Glomerular visceral epithelial cell (primary cell): ENCODE results near the gene SEM1.
"Not testable (repeated sequence)": the region's sequence is repeated elsewhere in the genome, so short reads cannot be mapped to it uniquely, and the experiment has no call there.

Experiments
- DNase-seq: peaks from one replicate; pipeline ENCODE4 v3.0.0-alpha.2; 2016; ENCODE audit errors: extremely low spot score

SEM1 gene

DNA sequence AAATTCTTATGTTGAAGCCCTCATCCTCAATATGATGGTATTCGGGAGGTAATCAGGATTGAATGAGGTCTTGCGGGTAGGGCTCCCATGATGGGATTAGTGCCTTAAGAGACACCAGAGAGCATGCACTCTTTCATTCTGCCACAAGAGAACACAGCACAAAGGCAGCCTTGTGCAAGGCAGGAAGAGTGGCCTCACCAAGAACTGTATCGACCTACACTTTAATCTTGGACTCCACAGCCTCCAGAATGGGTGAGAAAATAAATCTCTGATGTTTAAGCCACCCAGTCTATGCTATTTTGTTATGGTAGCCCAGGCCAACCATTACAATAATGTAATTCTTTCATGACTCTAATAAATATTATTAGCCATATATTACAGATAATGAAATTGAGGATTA is 8.4 kb downstream of the SEM1 start:
- DNase-seq: no peak

DNA sequence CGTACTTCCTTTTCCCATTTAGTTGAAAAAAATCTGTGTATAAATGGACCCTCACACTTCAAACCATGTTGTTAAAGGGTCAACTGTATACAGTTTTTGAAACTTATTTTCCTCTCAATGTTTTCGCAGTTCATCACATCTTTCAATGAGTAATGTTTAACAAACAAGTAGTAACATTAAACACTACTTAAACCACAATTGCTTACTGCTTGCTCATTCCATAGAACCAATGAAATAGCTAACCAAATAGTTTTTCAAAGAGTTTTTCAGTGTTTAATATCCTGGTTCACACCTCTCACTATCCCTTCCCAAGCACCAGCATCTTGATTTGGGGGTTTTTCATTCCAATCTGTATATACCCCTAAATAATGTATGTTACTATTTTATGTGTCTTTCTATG is 9.1 kb downstream of the SEM1 start:
- DNase-seq: no peak

DNA sequence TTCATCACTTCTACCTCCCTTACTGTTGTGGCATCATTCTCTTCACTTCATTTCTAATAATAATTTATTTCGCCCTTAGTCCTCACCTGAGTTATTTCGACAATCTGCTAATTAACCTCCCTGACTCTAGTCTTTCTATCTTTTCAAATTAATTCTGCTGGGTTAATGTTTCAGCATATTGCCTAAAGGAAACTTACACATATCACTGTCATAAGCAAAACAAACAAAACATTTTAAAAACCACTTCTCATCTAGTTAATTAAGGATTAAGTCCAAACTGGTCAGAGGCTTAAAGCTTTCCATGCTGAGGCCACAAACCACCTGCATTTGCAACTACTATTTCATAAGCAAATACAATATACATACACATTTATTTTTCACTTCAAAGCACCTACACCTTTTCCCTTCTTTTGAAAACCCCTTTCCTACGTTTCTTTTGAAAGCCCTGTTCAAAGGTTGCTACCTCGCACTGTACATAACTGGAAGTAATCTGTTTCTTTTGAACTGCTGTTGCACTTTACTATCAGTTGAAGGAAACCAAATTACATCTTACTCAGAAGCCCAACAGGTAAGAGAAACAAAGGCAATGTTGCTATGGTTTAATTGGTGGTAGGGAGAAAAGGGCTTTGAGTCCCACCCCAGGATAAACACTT is 10.3 kb downstream of the SEM1 start:
- DNase-seq: no peak

DNA sequence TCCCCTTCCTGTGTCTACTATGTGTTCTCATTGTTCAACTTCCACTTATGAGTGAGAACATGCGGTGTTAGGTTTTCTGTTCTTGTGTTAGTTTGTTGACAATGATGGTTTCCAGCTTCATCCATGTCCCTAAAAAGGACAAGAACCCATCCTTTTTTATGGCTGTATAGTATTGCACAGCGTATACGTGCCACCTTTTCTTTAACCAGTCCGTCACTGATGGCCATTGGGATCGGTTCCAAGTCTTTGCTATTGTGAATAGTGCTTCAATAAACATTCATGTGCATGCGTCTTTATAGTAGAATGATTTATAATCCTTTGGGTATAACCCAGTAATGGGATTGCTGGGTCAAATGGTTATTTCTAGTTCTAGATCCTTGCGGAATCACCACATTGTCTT is 11.2 kb downstream of the SEM1 start:
- DNase-seq: not testable (repeated sequence)

DNA sequence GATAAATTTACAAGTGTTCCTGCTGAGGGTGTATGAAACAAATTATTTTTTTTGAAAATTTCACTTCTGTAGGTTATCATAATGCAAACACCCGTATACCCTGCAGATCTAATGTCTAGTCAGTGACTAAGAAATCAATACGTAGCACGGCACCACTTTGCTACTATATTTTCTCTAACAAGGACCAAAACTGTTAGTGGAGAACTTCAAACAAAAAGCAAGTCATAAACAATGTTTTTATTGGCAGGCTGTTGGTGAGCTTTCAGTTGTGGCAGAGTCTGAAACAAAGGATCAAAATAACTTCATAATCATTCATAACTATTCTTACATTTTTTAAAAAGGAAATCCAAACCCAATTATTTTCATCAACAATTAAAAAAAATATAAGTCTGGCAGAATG is 11.8 kb downstream of the SEM1 start:
- DNase-seq: no peak

DNA sequence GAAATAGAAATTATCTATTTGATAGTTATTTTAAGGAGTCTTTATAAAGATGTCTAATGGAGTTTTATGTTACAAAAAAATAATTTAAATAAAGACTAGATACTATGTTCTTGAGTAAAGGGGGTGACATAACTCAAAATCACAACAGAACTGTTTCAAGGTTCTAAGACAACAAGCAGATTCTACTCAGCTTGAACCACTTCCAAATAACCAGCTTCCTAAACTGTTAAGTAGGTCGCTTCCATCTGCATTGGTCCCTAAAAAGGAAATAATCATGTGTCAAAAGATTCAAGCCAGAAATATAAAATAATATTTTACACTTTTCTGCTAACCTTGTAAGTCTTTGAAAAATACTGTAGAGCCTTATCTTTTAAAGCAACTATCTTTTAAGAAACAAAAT is 14.1 kb downstream of the SEM1 start:
- no peak for DNase-seq

DNA sequence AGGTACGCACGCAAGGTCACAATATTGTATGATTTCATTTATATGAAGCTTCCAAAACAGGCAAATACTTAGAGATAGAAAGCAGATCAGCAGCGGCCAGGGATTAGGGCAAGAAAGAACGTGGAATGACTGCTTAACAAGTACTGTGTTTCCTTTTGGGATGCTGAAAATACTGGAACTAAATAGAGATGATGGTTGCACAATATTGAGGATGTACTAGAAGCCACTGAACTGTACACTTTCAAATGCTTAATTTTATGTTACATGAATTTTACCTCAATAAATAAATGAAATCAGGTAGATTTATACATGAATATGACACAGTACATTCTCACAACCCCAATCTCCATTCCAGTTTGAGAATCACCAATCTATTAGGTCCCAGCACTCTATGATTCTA is 15.6 kb downstream of the SEM1 start:
- no peak for DNase-seq

DNA sequence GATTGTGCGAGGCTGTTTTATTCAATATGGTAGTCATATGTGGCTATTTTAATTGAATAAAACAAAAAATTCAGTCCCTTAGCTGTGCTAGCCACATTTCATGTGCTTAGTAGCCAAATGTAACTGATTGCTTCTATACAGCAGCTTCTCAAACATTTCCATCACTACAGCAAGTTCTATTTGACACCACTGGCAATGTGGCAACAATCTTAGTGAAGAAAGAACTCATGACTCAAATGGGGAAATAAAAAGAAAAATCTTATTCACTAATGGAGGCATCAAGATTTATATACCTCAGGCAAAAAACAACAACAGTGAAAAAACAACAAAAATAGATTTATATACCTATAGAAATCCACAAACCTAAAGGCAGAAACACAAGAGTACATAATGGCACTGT is 17.9 kb downstream of the SEM1 start:
- no peak for DNase-seq

DNA sequence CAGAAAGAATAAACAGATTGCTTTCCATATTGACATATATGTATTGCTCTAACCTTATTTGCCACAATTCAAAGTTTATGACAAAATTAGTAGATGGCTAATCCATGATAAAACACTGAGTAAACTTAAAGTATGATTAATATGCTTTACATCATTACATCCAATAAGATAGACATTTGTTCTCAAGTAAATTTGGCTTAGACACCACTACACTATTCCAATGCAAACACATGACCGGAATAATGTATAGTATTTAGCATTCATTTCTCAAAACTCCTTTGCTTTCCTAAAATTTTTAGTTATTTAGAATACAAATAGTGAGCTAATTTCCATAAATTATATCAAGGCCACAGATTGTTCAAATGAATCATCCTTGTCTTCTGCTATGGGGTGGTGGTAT is 20.2 kb downstream of the SEM1 start:
- no peak for DNase-seq

DNA sequence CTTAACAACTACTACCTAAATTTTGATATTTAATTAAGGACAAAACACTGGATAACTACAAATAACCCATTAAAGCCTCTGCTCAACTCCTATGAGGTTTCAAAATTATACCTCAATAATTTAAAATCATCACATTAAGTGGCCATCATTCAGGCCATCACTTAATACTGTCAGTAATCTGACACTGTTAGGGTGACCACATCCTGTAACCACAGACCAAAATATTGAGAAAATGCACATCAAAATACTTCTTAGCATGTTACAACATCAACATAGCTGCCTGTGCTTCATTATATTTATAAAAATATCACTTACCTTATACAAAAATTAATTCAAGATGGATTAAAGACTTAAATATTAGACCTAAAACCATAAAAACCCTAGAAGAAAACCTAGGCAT is 23.3 kb downstream of the SEM1 start:
- no peak for DNase-seq

DNA sequence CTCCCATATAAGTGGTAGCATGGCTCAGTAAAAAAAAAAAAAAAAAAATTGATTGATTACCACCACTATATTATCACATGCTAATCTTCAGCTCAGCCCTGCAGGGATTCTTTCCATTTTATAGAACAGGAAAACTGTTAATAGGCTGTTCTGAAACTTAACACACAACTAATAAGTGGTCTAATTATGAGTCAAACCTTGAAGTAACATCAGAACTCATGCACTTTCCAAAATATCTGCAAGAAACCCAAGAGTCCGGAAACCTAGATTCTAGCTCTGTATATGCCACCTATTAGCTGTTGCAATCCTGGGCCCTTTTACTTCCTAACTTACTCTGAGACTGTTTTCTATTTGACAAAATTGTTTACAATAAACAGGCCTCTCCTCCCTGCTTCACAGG is 23.9 kb downstream of the SEM1 start:
- no peak for DNase-seq

DNA sequence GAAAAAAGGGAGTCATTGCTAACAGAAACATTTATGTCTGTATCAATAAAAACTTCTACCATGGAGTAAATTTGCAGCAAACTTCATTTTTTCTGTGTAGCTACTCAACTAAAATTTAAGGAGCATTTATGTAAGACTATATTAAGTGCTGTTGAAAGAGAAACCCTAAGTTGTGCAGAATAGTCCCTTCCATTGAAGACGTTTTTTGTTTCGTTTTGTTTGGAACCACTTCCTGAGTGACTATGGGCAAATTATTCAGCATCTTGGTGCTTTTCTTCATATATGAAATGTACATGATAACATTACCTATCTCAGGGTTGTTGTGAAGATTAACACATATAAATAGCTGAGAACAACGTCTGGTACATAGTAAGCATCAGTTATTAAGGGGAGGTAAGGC is 24.3 kb downstream of the SEM1 start:
- no peak for DNase-seq

DNA sequence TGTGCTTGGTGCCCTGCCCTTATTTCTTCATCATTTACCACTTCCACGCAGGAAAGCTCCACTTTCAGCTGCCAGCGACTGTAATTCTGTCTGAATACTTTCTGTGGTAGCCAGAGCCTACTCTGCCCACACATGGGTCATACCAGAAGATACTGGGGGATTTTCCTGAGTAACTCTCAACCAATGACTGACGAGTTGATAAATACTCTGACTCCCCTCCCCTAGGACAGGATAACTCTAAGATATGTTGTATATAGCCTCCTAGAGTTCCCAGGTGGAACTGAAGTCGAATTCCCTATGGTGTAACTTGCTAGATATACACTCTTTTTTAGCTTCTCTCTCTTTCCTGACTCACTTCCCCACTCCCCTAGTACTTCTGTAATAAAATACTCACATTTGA is 29.8 kb downstream of the SEM1 start:
- DNase-seq: no peak

DNA sequence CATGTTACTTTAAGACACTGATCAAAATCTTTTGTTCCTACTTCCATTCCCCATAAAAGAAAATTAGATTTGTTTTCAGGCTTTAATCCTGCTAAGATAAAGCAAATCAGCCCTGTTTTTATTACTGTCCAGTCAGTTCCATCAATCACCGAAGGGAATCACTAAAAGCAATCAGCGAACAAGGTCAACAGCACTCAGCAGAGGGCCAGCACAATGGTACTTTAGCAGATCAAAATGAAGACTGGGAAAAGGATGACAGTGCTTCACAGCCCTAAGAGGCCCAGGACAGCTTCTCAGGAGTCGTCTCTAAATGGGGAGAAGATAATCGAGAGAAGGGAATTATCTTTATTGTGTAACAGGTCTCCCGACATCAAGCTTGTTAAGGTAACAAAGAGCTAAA is 32.7 kb downstream of the SEM1 start:
- DNase-seq: no peak

DNA sequence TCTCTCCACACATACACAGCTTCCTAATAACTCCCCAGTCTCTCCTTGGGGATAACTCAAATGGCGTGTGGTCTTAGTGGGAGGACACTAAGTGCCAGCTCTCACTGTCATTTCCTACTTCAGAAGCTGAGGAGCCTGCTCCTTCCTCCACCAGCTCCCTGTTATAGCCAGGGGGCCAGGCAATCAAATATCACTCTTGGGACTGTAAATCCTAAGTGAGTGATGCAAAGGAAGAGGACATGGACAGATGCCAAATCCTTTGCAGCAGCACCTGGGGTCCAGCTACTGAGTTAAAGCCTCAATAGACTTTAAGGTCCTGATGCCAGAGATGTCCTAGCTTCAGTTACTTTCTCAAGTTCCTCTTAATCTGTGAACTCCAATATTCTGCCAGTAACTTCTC is 34.1 kb downstream of the SEM1 start:
- no peak for DNase-seq

DNA sequence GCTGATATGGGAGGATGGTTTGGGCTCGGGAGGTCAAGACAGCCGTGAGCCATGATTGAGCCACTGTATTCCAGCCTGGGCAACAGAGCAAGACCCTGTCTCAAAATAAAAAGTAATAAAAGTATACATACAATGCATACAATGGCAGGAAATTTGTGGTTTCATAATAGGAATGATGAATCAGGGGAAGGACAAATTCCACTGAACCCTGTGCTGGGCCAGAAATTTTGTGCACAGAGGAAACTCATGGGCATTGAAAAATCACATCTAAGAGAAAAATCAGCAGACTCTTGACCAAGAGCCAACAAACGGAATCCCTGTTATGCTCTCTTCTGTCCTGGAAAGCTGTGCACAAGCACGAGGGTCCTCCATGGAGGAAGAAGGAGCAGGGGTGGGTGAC is 35.1 kb downstream of the SEM1 start:
- no peak for DNase-seq

DNA sequence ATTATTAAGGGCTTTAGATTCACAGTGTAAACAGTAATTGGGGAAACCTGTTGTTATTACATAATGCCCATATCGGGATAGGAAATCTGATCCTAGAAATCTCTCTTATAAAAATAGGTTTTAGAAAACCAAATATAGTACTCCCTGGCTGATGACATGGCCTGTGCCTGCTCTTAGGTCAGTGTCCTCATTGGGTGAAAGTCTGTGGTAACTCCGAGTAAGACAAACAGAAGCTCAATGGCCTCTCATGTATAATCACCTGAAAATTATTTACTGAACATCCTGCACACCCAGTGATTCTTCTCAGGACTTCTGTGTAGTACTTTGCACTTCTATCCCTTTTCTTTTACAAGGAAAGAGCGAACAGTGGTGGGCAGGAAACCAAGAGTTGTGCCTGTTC is 37.8 kb downstream of the SEM1 start:
- no peak for DNase-seq

DNA sequence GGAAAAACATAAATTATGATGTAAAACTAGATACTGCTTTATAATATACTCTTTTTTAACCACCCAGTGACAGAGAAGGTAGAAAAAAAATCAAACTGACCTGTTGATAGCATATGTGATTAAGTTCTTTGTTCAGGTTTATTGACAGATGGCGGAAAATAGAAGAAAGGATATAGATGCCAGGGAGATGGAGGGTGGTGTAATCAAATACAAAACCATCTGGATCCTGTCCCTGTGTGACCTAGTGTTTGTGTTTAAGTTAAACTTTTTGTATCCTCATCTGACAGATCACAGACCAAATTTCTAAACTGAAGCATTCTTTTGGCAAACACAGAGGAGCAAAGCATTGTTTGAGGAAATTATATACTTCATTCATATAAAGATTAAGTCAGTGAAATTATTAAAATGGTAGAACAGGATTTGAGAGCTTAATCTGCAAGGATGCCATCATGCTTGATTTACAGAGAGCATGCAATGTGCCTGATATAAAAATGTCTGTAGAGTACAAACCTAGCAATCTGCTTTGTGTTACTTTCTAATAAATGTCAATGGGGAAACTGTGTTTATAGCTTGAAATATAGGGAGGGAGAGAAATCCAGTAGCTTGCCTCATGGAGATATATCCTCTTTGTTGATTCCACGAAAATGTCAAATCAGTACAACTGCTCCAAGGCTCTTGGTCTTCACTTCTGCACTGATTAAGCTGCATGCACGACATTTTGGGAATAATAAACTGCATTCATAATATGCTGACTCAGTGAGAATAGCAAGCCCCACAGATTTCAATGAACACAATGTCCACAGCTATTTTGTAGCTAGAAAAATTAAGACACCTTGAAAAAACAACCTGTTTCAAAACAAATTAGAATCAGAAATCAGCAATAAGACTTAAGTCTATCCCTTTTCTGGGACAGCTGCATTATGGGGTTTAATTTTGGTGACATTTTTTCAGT is 39.0 kb downstream of the SEM1 start:
- no peak for DNase-seq

DNA sequence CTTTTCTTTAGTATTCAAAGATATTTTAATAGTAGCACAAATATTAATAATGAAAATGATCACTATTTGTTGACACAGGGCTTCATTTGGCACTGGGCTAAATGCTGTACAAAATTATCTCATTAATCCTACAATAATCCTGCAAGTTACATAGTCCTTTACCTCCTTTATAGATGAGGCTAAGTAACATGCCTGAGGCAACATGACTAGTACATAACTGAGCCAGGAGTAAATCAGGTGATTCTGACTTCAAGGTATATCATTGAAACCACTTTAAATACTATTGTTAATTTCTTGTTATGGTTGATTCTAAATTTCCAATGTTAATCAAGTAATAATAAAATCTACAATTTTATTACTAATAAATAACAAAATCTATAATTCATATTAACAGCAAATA is 39.8 kb downstream of the SEM1 start:
- DNase-seq: no peak

DNA sequence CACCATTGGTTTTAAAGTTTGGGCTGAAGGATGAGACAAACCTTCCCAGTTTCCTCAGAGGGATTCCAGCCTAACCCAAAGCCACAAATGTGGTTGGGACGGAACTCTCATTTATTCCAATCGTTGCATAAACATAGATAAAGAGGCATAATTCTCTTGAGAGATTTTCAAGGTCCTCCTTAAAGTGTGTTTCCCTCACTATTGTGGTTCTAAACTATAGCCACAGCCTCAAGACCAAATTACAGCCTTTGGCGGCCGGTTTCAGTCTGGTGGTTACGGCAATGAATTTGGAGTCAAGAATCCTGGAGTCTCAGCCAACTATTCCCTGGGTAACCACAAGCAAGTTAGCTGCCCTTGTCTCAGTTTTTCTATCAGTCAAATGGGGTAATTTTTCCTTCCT is 42.6 kb downstream of the SEM1 start:
- DNase-seq: peak; percentile 63

DNA sequence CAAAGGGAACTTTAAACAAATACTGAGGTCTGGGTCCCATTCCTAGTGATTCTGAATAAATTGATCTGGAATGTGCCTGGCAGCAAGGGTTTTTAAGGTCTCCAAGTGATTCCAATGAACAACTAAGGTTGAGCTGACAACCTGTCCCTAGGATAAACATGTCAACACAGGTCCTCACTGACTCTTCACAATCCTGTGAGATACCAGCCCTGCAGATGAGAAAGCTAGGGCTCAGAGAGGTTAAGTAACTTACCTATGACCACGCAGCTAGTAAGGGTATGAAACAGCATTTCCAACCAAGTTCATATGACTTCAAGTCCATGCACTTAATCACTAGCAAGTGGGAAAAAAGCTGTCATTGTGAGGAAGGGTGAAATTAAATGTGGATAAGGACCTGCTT is 44.0 kb downstream of the SEM1 start:
- no peak for DNase-seq

DNA sequence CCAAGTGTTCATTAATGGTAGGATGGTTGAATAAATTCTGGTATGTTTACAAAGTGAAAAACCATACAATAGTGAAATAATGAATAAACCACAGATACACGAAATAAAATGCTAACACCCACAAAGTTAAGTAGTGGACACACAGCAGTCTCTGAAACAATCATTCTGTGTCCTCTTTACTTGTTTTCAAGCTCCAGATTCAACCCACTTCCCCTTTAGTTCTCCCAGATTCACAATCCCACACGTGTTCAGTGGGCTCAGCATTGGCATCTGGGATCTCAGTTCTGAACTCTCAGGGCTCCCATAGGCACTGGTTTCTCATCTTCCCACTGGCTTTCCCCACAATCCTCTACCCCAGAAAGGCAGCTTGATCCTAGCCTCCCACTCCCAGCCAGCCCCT is 44.9 kb downstream of the SEM1 start:
- no peak for DNase-seq

DNA sequence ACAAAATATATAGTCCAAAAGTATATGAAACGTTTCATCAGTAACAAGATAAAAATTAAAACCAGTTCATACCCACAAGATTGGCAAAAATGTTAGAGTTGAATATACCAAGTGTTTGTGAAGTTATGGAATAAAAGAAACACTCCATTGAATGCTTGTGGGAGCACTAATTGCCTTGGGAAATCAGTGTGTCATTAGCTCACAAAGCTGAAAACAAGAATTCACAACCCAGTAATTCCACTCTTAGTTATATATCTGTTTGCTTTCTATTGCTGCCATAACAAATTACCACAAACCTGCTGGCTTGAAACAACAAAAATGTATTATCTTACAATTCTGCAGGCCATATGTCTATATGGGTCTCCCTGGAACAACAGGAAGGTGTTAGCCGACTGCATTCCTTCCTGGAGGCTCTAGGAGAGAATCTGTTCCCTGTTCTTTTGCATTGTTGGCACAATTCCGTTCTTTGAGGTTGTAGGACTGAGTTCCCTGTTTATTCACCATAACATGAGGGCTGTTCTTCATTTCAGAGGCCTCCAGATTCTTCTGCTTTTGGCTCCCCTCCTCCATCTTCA is 45.7 kb downstream of the SEM1 start:
- DNase-seq: no peak
